Natural killer cell treated with Interleukin-12 subunit alpha and Interleukin-12 subunit beta and Interleukin-15 and Interleukin-18, amount 100 ng/mL, for 72 hours (primary cell): Measurements from ENCODE around the gene HIPK2. TPM values are rescaled to one million over a fixed set of nuclear protein-coding genes. Genes with fewer than 3 reads are reported as not detected.

Source experiments
- ATAC-seq, 2 donors: fragments of 150-1000 bp; cut with Tn5 transposase in 1 of 2; sonication (Bioruptor Pico), chemical (Tn5 transposase) in 1 of 2; 2 replicates each; pipeline ENCODE4 v1.10.0; 2021
- DNase-seq: peaks from one replicate; pipeline ENCODE4 v3.0.0; 2022; ENCODE audit warnings: low spot score
- H3K27ac Mint-ChIP-seq, 2 donors: 1 replicate in 1 of 2; 2 replicates in 1 of 2; pipeline ENCODE4 v1.8.0; 2022; ENCODE audit warnings: mixed read lengths in 2 of 2, mild to moderate bottlenecking in 1 of 2, moderate library complexity in 1 of 2
- H3K27me3 Mint-ChIP-seq, 2 donors: 1 replicate in 1 of 2; 2 replicates in 1 of 2; pipeline ENCODE4 v1.8.0; 2022; ENCODE audit warnings: mixed read lengths in 2 of 2
- H3K36me3 Mint-ChIP-seq: one replicate; pipeline ENCODE4 v1.8.0; 2022; ENCODE audit warnings: mixed read lengths
- H3K4me1 Mint-ChIP-seq, 2 donors: 1 replicate in 1 of 2; 2 replicates in 1 of 2; pipeline ENCODE4 v1.8.0; 2022; ENCODE audit warnings: low read depth in 2 of 2, mixed read lengths in 2 of 2, mild to moderate bottlenecking in 1 of 2
- H3K4me3 Mint-ChIP-seq: one replicate; pipeline ENCODE4 v1.8.0; 2022; ENCODE audit warnings: mixed read lengths
- H3K9me3 Mint-ChIP-seq: 2 replicates; pipeline ENCODE4 v1.8.0; 2022; ENCODE audit warnings: mixed read lengths
- total RNA-seq, 2 donors: library from RNA; stranded (reverse); gene quantifications; one replicate each; pipeline ENCODE4 v1.2.3, GENCODE V29; 2022

Gene HIPK2
- total RNA-seq, 2 donors from 2014 or later, result 152 to 245 TPM

- DNase-seq (no peak), ATAC-seq (no peak)
- no peak overlapping the region for H3K4me3 Mint-ChIP-seq
- H3K36me3 Mint-ChIP-seq, result peaks cover 13% of the 10 kb centered on the region
- peaks cover 10 to 23% of the 10 kb centered on the region in 2 donors for H3K4me1 Mint-ChIP-seq
- no peaks in the 10 kb centered on the region for H3K9me3 Mint-ChIP-seq
- H3K27ac Mint-ChIP-seq, result no peak overlapping the region
- H3K27me3 Mint-ChIP-seq, result no peaks in the 10 kb centered on the region
These were observed 59.7 kb downstream of the HIPK2 start for GRCh38 chr7:139718141-139718540.

GRCh38 chr7:139716156-139716942 lies 61.4 kb downstream of the HIPK2 start:
- H3K36me3 Mint-ChIP-seq, result peaks cover 18% of the 10 kb centered on the region
- ATAC-seq, result no peak
- H3K4me1 Mint-ChIP-seq, result peaks cover 17 to 27% of the 10 kb centered on the region in 2 donors
- H3K4me3 Mint-ChIP-seq, result no peak overlapping the region
- no peak for DNase-seq
- peak overlapping the region in 1 of 2 donors; percentile 28 for H3K27ac Mint-ChIP-seq
- H3K9me3 Mint-ChIP-seq, result no peaks in the 10 kb centered on the region
- no peaks in the 10 kb centered on the region for H3K27me3 Mint-ChIP-seq

GRCh38 chr7:139715194-139715815 lies 62.5 kb downstream of the HIPK2 start:
- H3K27me3 Mint-ChIP-seq, result no peaks in the 10 kb centered on the region
- H3K27ac Mint-ChIP-seq, result peak overlapping the region in 1 of 2 donors; percentile 28
- no peaks in the 10 kb centered on the region for H3K9me3 Mint-ChIP-seq
- peaks cover 25% of the 10 kb centered on the region for H3K36me3 Mint-ChIP-seq
- ATAC-seq (no peak), DNase-seq (no peak)
- H3K4me1 Mint-ChIP-seq, result peaks cover 24 to 31% of the 10 kb centered on the region in 2 donors
- H3K4me3 Mint-ChIP-seq, result no peak overlapping the region

GRCh38 chr7:139714163-139714901 lies 63.5 kb downstream of the HIPK2 start:
- Mint-ChIP-seq H3K4me1 (peaks cover 29 to 39% of the 10 kb centered on the region in 2 donors), H3K36me3 (peaks cover 30% of the 10 kb centered on the region), H3K27ac (peak overlapping the region in 1 of 2 donors; percentile 61), H3K9me3 (no peaks in the 10 kb centered on the region), H3K27me3 (no peaks in the 10 kb centered on the region), H3K4me3 (no peak overlapping the region)
- DNase-seq, result no peak
- ATAC-seq, result peak in 1 of 2 donors; percentile 45

- H3K36me3 Mint-ChIP-seq, result peaks cover 30% of the 10 kb centered on the region
- no peaks in the 10 kb centered on the region for H3K9me3 Mint-ChIP-seq
- H3K27me3 Mint-ChIP-seq, result no peaks in the 10 kb centered on the region
- DNase-seq (peak; percentile 26), ATAC-seq (no peak)
- peak overlapping the region in 1 of 2 donors; percentile 61 for H3K27ac Mint-ChIP-seq
- peaks cover 29 to 42% of the 10 kb centered on the region in 2 donors for H3K4me1 Mint-ChIP-seq
- no peak overlapping the region for H3K4me3 Mint-ChIP-seq
These were observed 64.2 kb downstream of the HIPK2 start for GRCh38 chr7:139713526-139714162.

- H3K27ac Mint-ChIP-seq, result peak overlapping the region in 1 of 2 donors; percentile 45
- H3K36me3 Mint-ChIP-seq, result peaks cover 30% of the 10 kb centered on the region
- H3K4me1 Mint-ChIP-seq, result peaks cover 29 to 42% of the 10 kb centered on the region in 2 donors
- H3K9me3 Mint-ChIP-seq, result no peaks in the 10 kb centered on the region
- ATAC-seq, result no peak
- H3K4me3 Mint-ChIP-seq, result no peak overlapping the region
- H3K27me3 Mint-ChIP-seq, result no peaks in the 10 kb centered on the region
- peak; percentile 28 for DNase-seq
These were observed 64.7 kb downstream of the HIPK2 start for GRCh38 chr7:139713061-139713460.

GRCh38 chr7:139711991-139712743 lies 65.6 kb downstream of the HIPK2 start:
- H3K4me3 Mint-ChIP-seq, result no peak overlapping the region
- peaks cover 30% of the 10 kb centered on the region for H3K36me3 Mint-ChIP-seq
- ATAC-seq, result no peak

GRCh38 chr7:139710036-139710435 lies 67.8 kb downstream of the HIPK2 start:
- ATAC-seq, result no peak
- Mint-ChIP-seq H3K27me3 (no peaks in the 10 kb centered on the region), H3K4me3 (no peak overlapping the region), H3K36me3 (peaks cover 17% of the 10 kb centered on the region), H3K9me3 (no peaks in the 10 kb centered on the region), H3K27ac (peak overlapping the region; percentile 5 to 43), H3K4me1 (peaks cover 23 to 40% of the 10 kb centered on the region in 2 donors)
- no peak for DNase-seq

More at GRCh38 chr7:139711991-139712743, 65.6 kb downstream of the HIPK2 start:
- Mint-ChIP-seq H3K9me3 (no peaks in the 10 kb centered on the region), H3K27ac (peak overlapping the region; percentile 45), H3K27me3 (no peaks in the 10 kb centered on the region), H3K4me1 (peaks cover 32 to 48% of the 10 kb centered on the region in 2 donors)
- DNase-seq, result peak; percentile 49

GRCh38 chr7:139709485-139709884 lies 68.3 kb downstream of the HIPK2 start:
- H3K27me3 Mint-ChIP-seq, result no peaks in the 10 kb centered on the region
- ATAC-seq (no peak), DNase-seq (no peak)
- H3K4me3 Mint-ChIP-seq, result no peak overlapping the region
- peaks cover 29 to 46% of the 10 kb centered on the region in 2 donors for H3K4me1 Mint-ChIP-seq
- H3K36me3 Mint-ChIP-seq, result peaks cover 21% of the 10 kb centered on the region
- H3K9me3 Mint-ChIP-seq, result no peaks in the 10 kb centered on the region
- H3K27ac Mint-ChIP-seq, result peak overlapping the region in 1 of 2 donors; percentile 5

- DNase-seq (no peak), ATAC-seq (peak in 1 of 2 donors; percentile 43)
- Mint-ChIP-seq H3K36me3 (peaks cover 25% of the 10 kb centered on the region), H3K27me3 (no peaks in the 10 kb centered on the region), H3K27ac (peak overlapping the region in 1 of 2 donors; percentile 85), H3K9me3 (no peaks in the 10 kb centered on the region), H3K4me3 (no peak overlapping the region), H3K4me1 (peaks cover 38 to 52% of the 10 kb centered on the region in 2 donors)
These were observed 69.3 kb downstream of the HIPK2 start for GRCh38 chr7:139708541-139708940.

- no peaks in the 10 kb centered on the region for H3K9me3 Mint-ChIP-seq
- ATAC-seq, result no peak
These were observed 71.0 kb downstream of the HIPK2 start for GRCh38 chr7:139706837-139707236.

GRCh38 chr7:139704308-139704879 lies 73.4 kb downstream of the HIPK2 start:
- peaks cover 13% of the 10 kb centered on the region for H3K36me3 Mint-ChIP-seq
- ATAC-seq (no peak), DNase-seq (no peak)
- H3K9me3 Mint-ChIP-seq, result no peaks in the 10 kb centered on the region
- peak overlapping the region; percentile 12 for H3K4me3 Mint-ChIP-seq
- peak overlapping the region; percentile 66 to 86 for H3K27ac Mint-ChIP-seq
- peaks cover 54 to 61% of the 10 kb centered on the region in 2 donors for H3K4me1 Mint-ChIP-seq
- H3K27me3 Mint-ChIP-seq, result no peaks in the 10 kb centered on the region

More at GRCh38 chr7:139706837-139707236, 71.0 kb downstream of the HIPK2 start:
- peaks cover 43 to 51% of the 10 kb centered on the region in 2 donors for H3K4me1 Mint-ChIP-seq
- H3K36me3 Mint-ChIP-seq, result peaks cover 20% of the 10 kb centered on the region
- no peak for DNase-seq
- peak overlapping the region in 1 of 2 donors; percentile 85 for H3K27ac Mint-ChIP-seq
- no peak overlapping the region for H3K4me3 Mint-ChIP-seq
- H3K27me3 Mint-ChIP-seq, result no peaks in the 10 kb centered on the region
